Left forelimb (tissue), 1 donor: Measurements from ENCODE around the gene MALT1.
"Not testable (repeated sequence)": the region's sequence is repeated elsewhere in the genome, so short reads cannot be mapped to it uniquely, and the experiment has no call there.

Experiments
- DNase-seq: peaks from one replicate; pipeline ENCODE4 v3.0.0-alpha.2; 2018; ENCODE audit warnings: low spot score

Gene MALT1

GRCh38 chr18:58732471-58732870 lies 61.2 kb downstream of the MALT1 start:
- DNase-seq, result no peak

- DNase-seq, result no peak
Observed at GRCh38 chr18:58733866-58734265, 62.6 kb downstream of the MALT1 start.

DNA sequence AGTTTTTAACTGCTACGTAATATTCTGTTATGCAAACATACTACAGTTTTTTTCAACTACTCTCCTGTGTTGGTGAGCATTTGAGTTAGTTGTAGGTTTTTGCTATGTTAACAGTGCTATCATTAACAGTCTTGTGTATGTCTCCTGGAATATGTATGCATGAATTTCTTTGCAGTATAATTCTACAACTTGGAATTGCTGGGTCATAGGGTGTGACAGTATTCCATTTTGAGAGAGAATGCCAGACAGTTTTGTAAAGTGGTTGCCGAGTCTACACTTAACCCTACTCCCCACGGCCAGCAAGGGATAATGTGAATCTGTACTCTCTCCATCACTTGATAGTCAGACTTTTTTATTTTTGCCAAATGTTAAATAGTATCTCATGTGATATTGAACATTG lies 67.1 kb downstream of the MALT1 start:
- no peak for DNase-seq

- DNase-seq, result no peak
Observed at GRCh38 chr18:58745914-58746313, 74.6 kb downstream of the MALT1 start.

DNA sequence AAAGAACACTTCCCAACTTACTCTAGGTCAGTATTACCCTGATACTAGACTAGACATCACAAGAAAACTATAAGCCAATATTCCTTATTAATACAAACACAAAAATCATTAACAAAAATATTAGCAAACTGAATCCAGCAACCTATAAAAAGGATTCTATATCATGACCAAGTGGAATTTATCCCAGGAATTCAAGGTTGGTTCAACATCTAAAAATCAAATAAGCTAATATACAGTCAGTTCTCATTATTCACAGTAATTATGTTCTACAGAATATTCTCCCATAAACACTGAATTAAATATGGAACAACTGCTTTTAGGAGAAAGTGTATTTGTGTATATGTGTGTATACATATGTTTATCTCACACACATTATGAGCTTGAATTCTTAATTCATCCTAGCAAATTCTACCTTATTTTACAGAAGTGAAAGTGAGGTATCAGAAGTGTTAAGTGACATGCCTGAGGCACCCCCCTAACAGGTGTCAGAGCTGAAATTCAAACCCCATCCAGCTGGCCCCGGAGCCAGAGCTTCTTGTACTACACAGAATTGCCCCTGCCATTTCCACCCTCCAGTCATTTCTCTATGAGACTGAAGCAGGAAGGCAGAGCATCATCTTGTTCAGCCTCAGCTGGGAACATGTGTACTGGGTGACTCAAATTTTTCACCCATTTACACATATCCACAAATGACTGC lies 77.8 kb downstream of the MALT1 start:
- no peak for DNase-seq

- no peak for DNase-seq
Observed at GRCh38 chr18:58753976-58754375, 82.7 kb downstream of the MALT1 start.

DNA sequence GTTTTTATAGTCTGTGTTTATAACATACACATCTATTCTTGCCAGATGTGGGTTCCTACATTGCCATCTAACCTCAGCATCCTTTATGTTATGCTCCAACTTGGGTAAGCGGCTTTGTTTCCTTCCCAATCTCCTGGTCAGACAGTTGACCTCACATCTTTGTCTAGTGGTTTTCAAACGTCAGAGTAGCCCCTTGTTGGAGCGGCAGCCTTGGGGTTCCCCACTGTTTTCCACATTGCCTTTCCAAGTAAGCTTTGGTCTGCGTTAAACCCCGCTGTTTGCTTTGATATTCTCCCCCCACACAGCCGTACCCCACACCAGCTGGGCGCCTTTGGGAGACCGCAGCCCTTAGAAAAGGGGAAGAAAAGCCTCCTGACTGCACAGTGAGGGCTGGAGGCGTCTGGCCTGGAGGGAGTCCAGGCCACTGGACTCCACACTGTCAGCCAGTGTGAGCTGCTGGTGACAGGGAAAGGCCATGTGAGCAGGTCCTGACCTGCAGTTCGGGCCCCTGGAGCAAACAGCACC lies 83.3 kb downstream of the MALT1 start:
- no peak for DNase-seq

- DNase-seq, result no peak
Observed at GRCh38 chr18:58755304-58756010, 84.2 kb downstream of the MALT1 start.

DNA sequence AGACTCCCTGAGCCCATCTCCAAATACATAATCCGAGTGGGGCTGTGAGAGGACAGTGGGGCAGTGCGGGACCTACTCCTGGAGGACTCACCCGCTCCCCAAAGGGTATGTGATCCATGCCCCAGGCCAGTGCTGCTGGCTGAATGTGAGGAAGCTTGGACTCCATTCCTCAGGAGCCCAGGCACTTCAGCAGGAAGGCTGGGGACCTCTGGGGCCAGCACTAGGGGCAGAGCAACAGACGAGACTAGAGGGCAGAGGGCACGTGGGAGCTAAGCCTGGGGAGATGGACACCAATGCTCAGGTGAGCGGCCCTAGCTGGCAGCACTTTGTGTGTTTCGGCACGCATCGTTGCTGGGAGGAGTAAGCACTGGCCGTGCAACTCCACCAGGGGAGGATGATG lies 84.9 kb downstream of the MALT1 start:
- DNase-seq, result no peak

DNA sequence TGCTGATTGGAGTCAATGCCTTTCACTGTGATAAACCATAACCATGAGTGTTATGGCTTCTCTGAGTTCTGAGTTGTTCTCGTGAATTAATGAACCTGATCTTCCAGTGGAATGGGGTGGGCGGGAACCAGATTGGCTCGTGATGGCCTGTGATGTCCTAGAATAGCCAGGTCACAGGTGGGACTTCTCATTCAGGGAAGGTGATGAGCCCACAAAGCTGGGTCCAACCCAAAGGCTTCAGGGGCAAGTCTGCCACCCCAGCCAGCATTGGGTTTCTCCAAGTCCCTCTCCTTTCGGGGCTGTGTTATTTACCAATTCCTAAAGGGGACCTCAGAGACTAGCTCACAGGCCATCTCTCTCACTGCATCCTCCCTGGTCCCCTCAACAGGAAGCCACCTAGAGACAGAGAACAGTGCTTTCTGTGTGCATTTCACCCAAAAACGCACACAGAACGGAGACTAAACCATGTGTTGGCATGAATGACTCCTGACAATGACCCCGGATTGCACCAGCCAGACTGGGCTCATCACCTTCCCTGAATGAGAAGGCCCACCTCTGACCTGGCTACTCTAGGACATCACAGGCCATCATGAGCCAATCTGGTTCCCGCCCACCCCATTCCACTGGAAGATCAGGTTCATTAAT lies 85.5 kb downstream of the MALT1 start:
- DNase-seq, result no peak

DNA sequence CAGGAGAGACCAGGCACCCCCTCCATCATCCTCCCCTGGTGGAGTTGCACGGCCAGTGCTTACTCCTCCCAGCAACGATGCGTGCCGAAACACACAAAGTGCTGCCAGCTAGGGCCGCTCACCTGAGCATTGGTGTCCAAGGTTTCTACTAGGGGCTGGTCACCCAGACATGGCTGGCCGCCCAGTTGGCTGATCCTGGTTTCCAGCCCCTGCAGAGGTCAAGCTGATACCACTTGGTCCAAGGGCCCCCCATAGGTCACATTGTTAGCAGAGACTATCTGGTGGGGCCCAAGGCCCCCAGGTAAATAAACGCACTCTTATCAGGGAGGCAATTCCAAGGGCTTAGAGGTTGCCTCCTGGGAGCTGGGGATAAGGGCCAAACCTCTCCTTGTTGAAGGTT lies 86.1 kb downstream of the MALT1 start:
- DNase-seq, result not testable (repeated sequence)

- no peak for DNase-seq
Observed at GRCh38 chr18:58758046-58758445, 86.8 kb downstream of the MALT1 start.

DNA sequence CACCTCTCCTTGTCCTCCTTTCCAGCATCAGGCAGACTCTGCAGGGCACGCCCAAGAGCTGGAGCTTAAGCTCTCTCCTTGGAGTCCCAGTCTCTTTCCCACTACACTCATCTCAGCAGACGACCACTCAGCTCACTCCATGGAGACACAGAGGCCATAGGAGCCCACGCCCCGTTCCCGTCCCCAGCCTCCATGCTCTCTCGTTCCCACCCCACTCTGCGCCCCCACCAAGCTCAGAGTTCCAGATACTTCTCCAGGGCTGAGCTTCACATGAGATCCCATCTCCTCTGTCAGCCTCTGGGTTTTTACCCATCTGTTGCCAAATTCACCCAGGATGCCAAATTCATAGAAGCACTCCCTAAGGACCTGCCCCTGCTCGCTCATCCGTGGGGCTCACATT lies 87.3 kb downstream of the MALT1 start:
- DNase-seq, result no peak

- no peak for DNase-seq
Observed at GRCh38 chr18:58761241-58761969, 90.1 kb downstream of the MALT1 start.

DNA sequence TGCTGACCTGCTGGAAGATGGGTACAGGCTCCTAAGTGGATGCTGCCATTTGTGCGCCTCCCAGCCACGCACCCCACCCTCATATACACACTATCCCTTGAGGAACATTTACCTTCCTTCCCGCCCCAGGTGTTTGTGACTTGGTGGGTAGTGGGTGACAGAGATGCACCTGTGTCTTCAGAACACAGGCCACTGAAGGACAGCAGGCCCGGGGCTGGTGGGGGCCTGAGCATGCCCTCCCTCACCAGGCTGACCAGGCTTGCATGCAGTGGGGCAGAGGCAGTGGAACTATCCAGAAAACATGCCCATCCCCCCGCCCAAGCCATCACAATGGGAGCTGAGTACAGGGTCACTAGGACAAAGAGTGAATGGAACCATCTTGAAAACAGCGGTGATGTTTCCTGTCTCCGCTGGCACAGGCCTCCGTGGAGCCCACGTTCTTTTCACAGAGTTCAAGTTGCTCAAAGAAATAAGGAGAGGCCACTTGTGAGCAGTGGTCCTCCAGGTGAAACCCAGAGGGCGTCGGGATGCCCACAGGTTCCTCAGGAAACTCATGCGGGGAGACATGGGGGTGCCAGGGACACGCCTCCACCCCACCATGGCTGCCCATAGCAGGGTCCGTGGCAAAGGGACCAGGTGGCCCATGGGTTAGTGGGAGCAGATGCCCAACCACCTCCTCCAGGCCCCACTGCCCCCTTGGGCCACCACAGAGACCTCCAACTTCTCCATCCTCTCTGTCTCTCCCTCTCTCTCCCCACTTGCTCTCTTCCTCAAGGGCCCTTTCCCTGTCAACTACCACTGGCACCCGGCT lies 90.9 kb downstream of the MALT1 start:
- DNase-seq, result no peak

- DNase-seq, result no peak
Observed at GRCh38 chr18:58762781-58763171, 91.5 kb downstream of the MALT1 start.

DNA sequence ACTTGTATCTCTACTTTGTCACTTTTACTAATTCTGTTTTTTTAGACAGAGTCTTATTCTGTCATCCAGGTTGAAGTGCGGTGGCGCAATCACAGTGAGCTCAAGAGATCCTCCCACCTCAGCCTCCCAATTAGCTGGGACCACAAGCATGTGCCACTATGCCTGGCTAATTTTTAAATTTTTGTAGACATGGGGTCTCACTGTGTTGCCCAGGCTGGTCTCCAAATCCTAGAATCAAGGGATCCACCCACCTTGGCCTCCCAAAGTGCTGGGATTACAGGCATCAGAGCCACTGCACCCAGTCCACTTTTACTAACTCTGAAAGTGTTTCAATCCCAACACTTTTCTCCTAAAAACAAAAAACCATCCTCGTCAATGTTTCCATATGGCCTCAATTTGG lies 94.9 kb downstream of the MALT1 start:
- peak; percentile 17 for DNase-seq

DNA sequence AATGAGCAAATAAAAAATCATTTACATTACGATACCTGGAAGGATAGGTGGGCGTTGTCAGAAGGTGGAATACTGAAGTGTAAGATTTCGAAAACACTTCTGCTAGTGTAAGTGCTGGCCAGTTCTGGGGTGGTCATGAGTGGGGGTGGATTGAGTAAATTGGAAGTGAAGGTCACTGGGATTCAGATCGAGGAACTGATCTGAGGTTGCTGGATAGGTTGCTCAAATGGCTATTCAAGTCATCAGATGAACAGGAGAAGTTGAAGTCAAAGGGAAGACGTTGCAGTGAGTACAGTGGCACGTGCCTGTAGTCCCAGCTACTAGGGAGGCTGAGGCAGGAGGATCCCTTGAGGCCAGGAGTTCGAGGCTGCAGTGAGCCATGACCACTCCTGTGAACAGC lies 95.7 kb downstream of the MALT1 start:
- no peak for DNase-seq

GRCh38 chr18:58768293-58768974 lies 97.2 kb downstream of the MALT1 start:
- peak; percentile 81 for DNase-seq

DNA sequence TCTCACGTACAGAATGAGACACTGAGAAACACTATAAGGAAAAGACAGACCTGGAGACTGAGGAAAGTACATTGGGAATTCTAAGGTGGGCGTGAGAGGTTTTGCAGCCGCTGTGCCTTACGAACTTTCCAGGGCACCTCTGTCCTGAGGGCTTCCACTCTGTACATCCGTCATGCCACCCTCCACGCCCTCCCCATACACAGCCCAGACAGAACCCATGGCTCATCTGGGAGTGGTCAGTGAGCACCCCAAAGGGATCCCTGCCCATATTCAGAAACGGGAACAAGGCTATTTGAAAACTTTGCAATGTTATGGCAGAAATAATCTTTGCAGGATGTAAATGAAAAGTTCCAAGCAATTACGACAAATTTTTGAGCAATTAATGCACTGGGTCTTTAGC lies 98.1 kb downstream of the MALT1 start:
- DNase-seq, result peak; percentile 18

DNA sequence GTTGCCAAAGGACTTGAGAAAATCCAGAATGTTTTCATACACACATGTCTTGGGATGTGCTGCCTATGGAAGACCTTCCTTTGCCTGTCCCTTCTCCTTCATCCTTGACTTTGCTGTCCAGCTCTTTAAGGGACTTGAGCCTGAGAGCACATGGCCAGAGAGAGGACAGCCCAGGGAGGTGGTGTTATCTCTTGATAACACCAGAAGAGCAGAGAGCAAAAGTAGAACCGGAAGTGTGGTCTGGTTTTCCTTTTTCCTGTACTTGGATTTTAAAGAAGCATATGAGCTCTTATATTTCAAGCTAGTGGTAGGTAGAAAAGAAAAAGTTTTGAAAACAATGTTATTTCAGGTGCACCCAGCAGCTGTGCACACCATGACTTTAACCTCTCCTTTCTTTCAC lies 99.3 kb downstream of the MALT1 start:
- no peak for DNase-seq
